ENCODE results near the gene PAQR9. TPM values are rescaled to one million over a fixed set of nuclear protein-coding genes. Genes with fewer than 3 reads are reported as not detected.

Gene PAQR9
- polyA plus RNA-seq, 1 of the 3 experiments (the other 2 are of a cell fraction): 0.16 TPM

- 87% methylated on average over 2 of the region's 2 CpGs for WGBS (ENCODE audit: low lambda C conversion rate)
- POLR2A ChIA-PET: no interaction called here
Observed at GRCh38 chr3:142951794-142952193, 11.7 kb downstream of the PAQR9 start.

GRCh38 chr3:142950972-142951371 lies 12.5 kb downstream of the PAQR9 start:
- Histone ChIP-seq H4K20me1 (ENCODE audit: insufficient read depth) (no peaks in the 10 kb centered on the region), H3K27ac (ENCODE audit: low read depth in 2 of 2, low read length in 1 of 2) (no peak overlapping the region), H2AFZ (ENCODE audit: low read depth) (no peak overlapping the region), H3K27me3 (ENCODE audit: insufficient read depth) (no peaks in the 10 kb centered on the region), H3K4me3 (ENCODE audit: low read depth in 2 of 2, low read length in 1 of 2) (no peak overlapping the region), H3K9ac (no peak overlapping the region), H3K9me3 (no peaks in the 10 kb centered on the region), H3K79me2 (ENCODE audit: insufficient read depth) (no peaks in the 10 kb centered on the region), H3K4me2 (no peak overlapping the region), H3K9me2 (no peaks in the 10 kb centered on the region), H3K36me3 (replicated peaks in 1 of 2; ENCODE audit: control insufficient read depth in 1 of 2, insufficient read depth in 2 of 2, low read length in 1 of 2) (no peaks in the 10 kb centered on the region), H3K4me1 (ENCODE audit: control insufficient read depth in 1 of 2, insufficient read depth in 2 of 2, low read depth in 1 of 2, low read length in 1 of 2) (peaks cover 0 to 10% of the 10 kb centered on the region in 2 experiments; a peak in 1 of 4 replicates), H3F3A (replicated peaks; ENCODE audit: insufficient read depth) (no peaks in the 10 kb centered on the region)
- whole genome bisulfite sequencing (ENCODE audit: low lambda C conversion rate): 63% methylated on average over 1 of the region's 1 CpG
- TF ChIP-seq MXI1 (IDR thresholded peaks at IDR 0.05; ENCODE audit: low read depth, low read length) (no peak), NFIC (IDR thresholded peaks at IDR 0.05; ENCODE audit: borderline replicate concordance) (no peak), CHD2 (IDR thresholded peaks at IDR 0.05; ENCODE audit: low read length, partially characterized antibody) (no peak), REST (IDR thresholded peaks at IDR 0.05; ENCODE audit: low read depth, low read length) (no peak), MEF2A (IDR thresholded peaks at IDR 0.05; ENCODE audit: borderline replicate concordance, low read depth) (no peak), PBX3 (IDR thresholded peaks at IDR 0.05) (no peak), RXRA (IDR thresholded peaks at IDR 0.05; ENCODE audit: borderline replicate concordance, low read depth) (no peak), TEAD4 (IDR thresholded peaks at IDR 0.05; ENCODE audit: borderline replicate concordance, insufficient read depth) (no peak), SIN3A (IDR thresholded peaks at IDR 0.05; ENCODE audit: borderline replicate concordance, low read depth, low read length) (no peak)
- DNase-seq: no peak
- POLR2A ChIA-PET: no interaction called here
- CTCF ChIA-PET: no interaction called here

More at GRCh38 chr3:142951794-142952193, 11.7 kb downstream of the PAQR9 start:
- Histone ChIP-seq H2AFZ (ENCODE audit: low read depth) (no peak overlapping the region), H3K27me3 (ENCODE audit: insufficient read depth) (no peaks in the 10 kb centered on the region), H3K9me3 (no peaks in the 10 kb centered on the region), H3K36me3 (replicated peaks in 1 of 2; ENCODE audit: control insufficient read depth in 1 of 2, insufficient read depth in 2 of 2, low read length in 1 of 2) (no peaks in the 10 kb centered on the region), H3F3A (replicated peaks; ENCODE audit: insufficient read depth) (no peaks in the 10 kb centered on the region), H3K9me2 (no peaks in the 10 kb centered on the region), H3K27ac (ENCODE audit: low read depth in 2 of 2, low read length in 1 of 2) (no peak overlapping the region), H3K4me1 (ENCODE audit: control insufficient read depth in 1 of 2, insufficient read depth in 2 of 2, low read depth in 1 of 2, low read length in 1 of 2) (peaks cover 0 to 10% of the 10 kb centered on the region in 2 experiments; a peak in 1 of 4 replicates), H3K4me3 (ENCODE audit: low read depth in 2 of 2, low read length in 1 of 2) (no peak overlapping the region), H3K79me2 (ENCODE audit: insufficient read depth) (no peaks in the 10 kb centered on the region), H3K9ac (no peak overlapping the region), H3K4me2 (no peak overlapping the region), H4K20me1 (ENCODE audit: insufficient read depth) (no peaks in the 10 kb centered on the region)
- CTCF ChIA-PET: no interaction called here
- DNase-seq: no peak
- TF ChIP-seq NFIC (IDR thresholded peaks at IDR 0.05; ENCODE audit: borderline replicate concordance): no peak
- no peak for TF ChIP-seq FOXM1 (IDR thresholded peaks at IDR 0.05; ENCODE audit: low read depth)

All from SK-N-SH (cell line).